H1 (cell line): ENCODE measurements around the gene SSTR4. TPM values are rescaled to one million over a fixed set of nuclear protein-coding genes. Genes with fewer than 3 reads are reported as not detected.

Source experiments
- CTCF ChIA-PET: fragments of 300-600 bp; sonication (Branson Sonifier 250); formaldehyde crosslinking; loops from one replicate; lab custom pipeline; 2021; ENCODE audit not compliant: partially characterized antibody; lab: Charles Lee
- POLR2A ChIA-PET: fragments of 300-600 bp; sonication (Branson Sonifier 250); formaldehyde crosslinking; loops from one replicate; lab custom pipeline; 2021; ENCODE audit warnings: inconsistent platforms; ENCODE audit not compliant: partially characterized antibody; lab: Charles Lee
- DNase-seq, 2 experiments: peaks; one replicate each; pipeline versions ENCODE4 v3.0.0 to v3.0.0-alpha.2; 2010 to 2022; ENCODE audit warnings: low spot score in 2 of 2, low read depth in 1 of 2, mixed read lengths in 1 of 2
- FAIRE-seq: peaks from 2 replicates; lab custom pipeline; 2011; peaks lifted over from hg19 to GRCh38; lab: Jason Lieb, UNC
- H2AFZ ChIP-seq: 2 replicates; pipeline ENCODE4 v1.8.1; 2012; ENCODE audit warnings: low read length, inconsistent platforms
- H2AK5ac ChIP-seq: 2 replicates; pipeline ENCODE4 v1.6.1; 2013; ENCODE audit warnings: low read depth, low read length
- H2BK120ac ChIP-seq: replicated peaks from 2 replicates; pipeline ENCODE3; 2013; ENCODE audit warnings: low read depth, low read length, inconsistent platforms
- H2BK12ac ChIP-seq: 2 replicates; pipeline ENCODE4 v1.6.1; 2013; ENCODE audit warnings: low read depth, low read length
- H2BK15ac ChIP-seq: 2 replicates; pipeline ENCODE4 v1.6.1; 2013; ENCODE audit warnings: low read length
- H2BK20ac ChIP-seq: 2 replicates; pipeline ENCODE4 v1.6.1; 2013; ENCODE audit warnings: low read length
- H2BK5ac ChIP-seq: 2 replicates; pipeline ENCODE4 v1.6.1; 2013; ENCODE audit warnings: low read depth, low read length
- H3K14ac ChIP-seq: 2 replicates; pipeline ENCODE4 v1.6.1; 2013; ENCODE audit warnings: inconsistent platforms; ENCODE audit not compliant: insufficient read length
- H3K18ac ChIP-seq: 2 replicates; pipeline ENCODE4 v1.6.1; 2013; ENCODE audit warnings: low read length; ENCODE audit errors: extremely low read depth
- H3K23ac ChIP-seq: 2 replicates; pipeline ENCODE4 v1.6.1; 2013; ENCODE audit warnings: inconsistent platforms; ENCODE audit not compliant: insufficient read length
- H3K23me2 ChIP-seq: 2 replicates; pipeline ENCODE4 v1.6.1; 2013; ENCODE audit warnings: low read depth, low read length
- H3K27ac ChIP-seq: 2 replicates; pipeline ENCODE4 v1.6.1; 2011; ENCODE audit warnings: low read depth, low read length, inconsistent platforms
- H3K27me3 ChIP-seq, 4 experiments: replicated peaks in 1 of 4; 1 replicate in 1 of 4; 2 replicates in 3 of 4; pipeline versions ENCODE4 v1.6.1 to v1.8.1; 2011 to 2013; ENCODE audit warnings: low read length in 3 of 4, mild to moderate bottlenecking in 3 of 4, inconsistent platforms in 2 of 4, mixed read lengths in 2 of 4, moderate library complexity in 1 of 4; ENCODE audit not compliant: control insufficient read depth in 3 of 4, insufficient read depth in 3 of 4; ENCODE audit errors: extremely low read depth in 1 of 4
- H3K36me3 ChIP-seq, 4 experiments: 2 replicates each; pipeline versions ENCODE4 v1.6.1 to v1.8.1; 2011 to 2013; ENCODE audit warnings: mild to moderate bottlenecking in 4 of 4, low read length in 3 of 4, moderate library complexity in 2 of 4, control low read depth in 1 of 4, inconsistent platforms in 1 of 4; ENCODE audit not compliant: insufficient read depth in 4 of 4, control insufficient read depth in 2 of 4
- H3K4ac ChIP-seq: replicated peaks from 2 replicates; pipeline ENCODE3; 2013; ENCODE audit warnings: low read length, low read depth, mixed read lengths, inconsistent platforms; ENCODE audit not compliant: insufficient read length
- H3K4me1 ChIP-seq, 4 experiments: replicated peaks in 1 of 4; 1 replicate in 1 of 4; 2 replicates in 3 of 4; pipeline versions ENCODE4 v1.6.1 to v1.8.1; 2011 to 2013; ENCODE audit warnings: low read length in 3 of 4, inconsistent platforms in 2 of 4, mixed read lengths in 1 of 4; ENCODE audit not compliant: insufficient read depth in 4 of 4, control insufficient read depth in 3 of 4
- H3K4me2 ChIP-seq, 2 experiments: 2 replicates each; pipeline versions ENCODE4 v1.6.1 to v1.8.1; 2011 to 2013; ENCODE audit warnings: low read depth in 2 of 2, low read length in 2 of 2, control low read depth in 1 of 2, inconsistent platforms in 1 of 2, mild to moderate bottlenecking in 1 of 2; ENCODE audit not compliant: insufficient read depth in 1 of 2
- H3K4me3 ChIP-seq, 4 experiments: fragments of 200-600, 300-600 bp in 1 of 4; sonication (generic), shearing (Covaris generic), sonication (Bioruptor Twin) in 1 of 4; 2 replicates each; pipeline versions ENCODE4 v1.5.1 to v1.8.1; 2011 to 2016; ENCODE audit warnings: low read length in 4 of 4, low read depth in 3 of 4, control low read depth in 2 of 4, inconsistent platforms in 2 of 4, mild to moderate bottlenecking in 2 of 4, mixed read lengths in 1 of 4, moderate library complexity in 1 of 4; ENCODE audit not compliant: insufficient read depth in 2 of 4; ENCODE audit errors: extremely low read depth in 1 of 4
- H3K56ac ChIP-seq: replicated peaks from 2 replicates; pipeline ENCODE3; 2013; ENCODE audit warnings: low read depth, mild to moderate bottlenecking, mixed read lengths, low read length, inconsistent platforms; ENCODE audit not compliant: insufficient read length
- H3K79me1 ChIP-seq: 2 replicates; pipeline ENCODE4 v1.6.1; 2013; ENCODE audit warnings: low read depth, low read length, control low read depth
- H3K79me2 ChIP-seq, 2 experiments: 2 replicates each; pipeline versions ENCODE4 v1.6.1 to v1.8.1; 2012 to 2013; ENCODE audit warnings: low read length in 2 of 2, mild to moderate bottlenecking in 2 of 2, inconsistent platforms in 1 of 2; ENCODE audit not compliant: insufficient read depth in 2 of 2, control insufficient read depth in 1 of 2
- H3K9ac ChIP-seq, 4 experiments: replicated peaks in 1 of 4; 1 replicate in 1 of 4; 2 replicates in 3 of 4; pipeline versions ENCODE4 v1.6.1 to v1.8.1; 2011 to 2013; ENCODE audit warnings: low read depth in 3 of 4, low read length in 3 of 4, control low read depth in 2 of 4, mild to moderate bottlenecking in 2 of 4, moderate library complexity in 2 of 4, inconsistent platforms in 1 of 4; ENCODE audit errors: extremely low read depth in 1 of 4
- H3K9me3 ChIP-seq, 2 experiments: 2 replicates each; pipeline versions ENCODE4 v1.6.1 to v1.8.1; 2012 to 2013; ENCODE audit warnings: mild to moderate bottlenecking in 2 of 2, moderate library complexity in 2 of 2, control low read depth in 1 of 2, inconsistent platforms in 1 of 2, low read depth in 1 of 2, low read length in 1 of 2, mixed read lengths in 1 of 2; ENCODE audit not compliant: insufficient read depth in 2 of 2
- H4K20me1 ChIP-seq, 2 experiments: replicated peaks in 1 of 2; 2 replicates each; pipeline versions ENCODE3 to v1.8.1; 2011 to 2013; ENCODE audit warnings: inconsistent platforms in 2 of 2, low read length in 2 of 2, mild to moderate bottlenecking in 1 of 2; ENCODE audit not compliant: insufficient read depth in 2 of 2, control insufficient read depth in 1 of 2
- H4K5ac ChIP-seq: 2 replicates; pipeline ENCODE4 v1.6.1; 2013; ENCODE audit warnings: low read length, low read depth, mixed read lengths, inconsistent platforms; ENCODE audit not compliant: insufficient read length
- H4K8ac ChIP-seq: 2 replicates; pipeline ENCODE4 v1.8.0; 2013; ENCODE audit warnings: mild to moderate bottlenecking, moderate library complexity, low read length, inconsistent platforms; ENCODE audit not compliant: insufficient read depth; ENCODE audit errors: extremely low read depth
- H4K91ac ChIP-seq: replicated peaks from 2 replicates; pipeline ENCODE3; 2013; ENCODE audit warnings: low read length, mixed read lengths, inconsistent platforms; ENCODE audit not compliant: insufficient read length
- WGBS, 2 experiments: shearing (Covaris generic) in 1 of 2; methylation state at CpG; one replicate each; pipeline versions ENCODE4 v1.1.6 to v1.1.7; 2013 to 2015; ENCODE audit warnings: low lambda C conversion rate in 2 of 2, mixed read lengths in 2 of 2, inconsistent platforms in 1 of 2, low coverage in 1 of 2, missing lambda C conversion rate in 1 of 2; ENCODE audit not compliant: insufficient replicate concordance in 2 of 2, insufficient coverage in 1 of 2, insufficient read length in 1 of 2; ENCODE audit errors: extremely low coverage in 1 of 2, missing lambda C conversion rate in 1 of 2; 5-methylcytosine and 5-hydroxymethylcytosine counted together
- polyA plus RNA-seq, 7 experiments: library from polyadenylated mRNA; depleted of rRNA in 3 of 7; stranded (reverse) in 5 of 7; unstranded in 2 of 7; fragments of >200 nt in 5 of 7; fragments of 200-250 nt in 2 of 7; gene quantifications; 1 replicate in 5 of 7; 2 replicates in 1 of 7; 4 replicates in 1 of 7; pipeline versions ENCODE4 v1.2.1 to v1.2.3, GENCODE V29; 2011 to 2013; ENCODE audit warnings: missing spikeins in 2 of 7, mixed read lengths in 2 of 7
- total RNA-seq: library from RNA; stranded (reverse); fragmentation: NEBNext Ultra II Directional; extraction: Animal tissue kit (Norgen Biotek cat#: 25700); gene quantifications from 2 replicates; pipeline ENCODE4 v1.2.1, GENCODE V29; 2021

SSTR4 gene
- total and polyA plus RNA-seq, 2 of the 8 experiments (the other 6 are each of a cell fraction or from before 2014, with no cell fraction given): 0.05 TPM; not detected in 1

DNA sequence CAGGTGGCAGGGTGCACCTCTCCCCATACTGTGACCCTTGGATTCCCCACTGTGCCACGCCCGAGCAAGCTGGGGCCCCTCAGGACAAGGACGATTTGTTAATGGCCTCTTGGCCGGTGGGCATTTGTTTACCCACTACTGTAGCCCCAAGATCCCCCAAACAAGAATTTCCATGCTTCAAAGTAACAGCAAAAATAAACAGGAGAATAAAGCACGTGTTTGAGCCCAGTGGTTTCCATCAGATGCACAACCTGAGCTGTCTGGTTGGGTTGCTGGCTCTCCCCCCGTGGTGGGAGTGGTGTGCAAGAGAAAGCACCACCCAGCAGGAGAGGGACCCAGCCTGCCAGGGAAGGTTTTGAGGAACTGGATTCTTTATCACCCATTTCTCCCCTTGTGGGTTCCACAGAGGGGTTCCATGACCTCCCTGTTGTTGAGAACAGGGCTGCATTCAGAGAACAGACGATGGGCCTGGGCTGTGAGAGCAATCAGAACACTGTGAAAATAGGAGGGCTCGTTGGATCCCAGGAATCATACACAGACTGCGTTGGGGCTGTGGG, 46.2 kb downstream of the SSTR4 start:
- Histone ChIP-seq H3K23me2 (no peaks in the 10 kb centered on the region), H4K8ac (no peak overlapping the region), H2AK5ac (no peak overlapping the region), H2BK120ac (no peak overlapping the region), H3K79me1 (no peaks in the 10 kb centered on the region), H2BK15ac (no peak overlapping the region), H3K4me2 (no peak overlapping the region), H2AFZ (peak overlapping the region; percentile 39; the same call in 1 of the 2 replicates), H3K27me3 (no peaks in the 10 kb centered on the region), H3K18ac (no peak overlapping the region), H4K20me1 (no peaks in the 10 kb centered on the region), H3K56ac (no peak overlapping the region), H4K91ac (no peak overlapping the region), H3K79me2 (no peaks in the 10 kb centered on the region), H3K36me3 (no peaks in the 10 kb centered on the region), H3K4me3 (no peak overlapping the region), H3K14ac (no peak overlapping the region), H3K4me1 (peaks cover 0 to 7% (median 2%) of the 10 kb centered on the region in 4 experiments; a peak in 2 of 7 replicates), H3K27ac (no peak overlapping the region), H2BK5ac (no peak overlapping the region), H3K4ac (no peak overlapping the region), H3K9me3 (no peaks in the 10 kb centered on the region), H3K9ac (no peak overlapping the region), H3K23ac (no peak overlapping the region), H2BK12ac (no peak overlapping the region), H4K5ac (no peak overlapping the region), H2BK20ac (no peak overlapping the region)
- ChIA-PET CTCF (interaction anchor here (0.7 to 4.8 kb wide), 2 partner anchors 9 to 19 kb away, joined by 3 to 43 read pairs; no protein-coding TSS in a partner anchor), POLR2A (no interaction called here)
- FAIRE-seq (no peak), DNase-seq (no peak)
- WGBS, 2 experiments: 92% methylated on average over 9 of the region's 9 CpGs; no CpG with 5 or more reads in 1 of the 2 experiments
